Neural cell (in vitro differentiated cells): ENCODE measurements around the gene FTSJ3. TPM values are rescaled to one million over a fixed set of nuclear protein-coding genes. Genes with fewer than 3 reads are reported as not detected.

Experiments used
- H2AFZ ChIP-seq: fragments of 200-600, 300-800 bp; sonication (generic), shearing (Covaris generic); 2 replicates; pipeline ENCODE4 v1.6.0; 2014; ENCODE audit warnings: low read depth, mild to moderate bottlenecking, antibody characterized with exemption, low read length, moderate library complexity
- H3F3A ChIP-seq: fragments of 200-600 bp; shearing (Covaris generic); 2 replicates; pipeline ENCODE4 v1.6.1; 2016; ENCODE audit warnings: mild to moderate bottlenecking, moderate library complexity, mixed read lengths, antibody characterized with exemption, low read length; ENCODE audit not compliant: insufficient read depth, poor library complexity, severe bottlenecking
- H3K27ac ChIP-seq: fragments of 200-600, 300-800 bp; sonication (generic), shearing (Covaris generic); 2 replicates; pipeline ENCODE4 v1.5.1; 2014; ENCODE audit warnings: mild to moderate bottlenecking, low read length, moderate library complexity
- H3K27me3 ChIP-seq: fragments of 300-800, 200-600 bp; sonication (generic), shearing (Covaris generic); 2 replicates; pipeline ENCODE4 v1.6.0; 2014; ENCODE audit warnings: mild to moderate bottlenecking, low read depth, low read length, moderate library complexity; ENCODE audit not compliant: insufficient read depth
- H3K36me3 ChIP-seq: fragments of 300-800, 200-600 bp; sonication (generic), shearing (Covaris generic); 2 replicates; pipeline ENCODE4 v1.5.1; 2014; ENCODE audit warnings: mild to moderate bottlenecking, antibody characterized with exemption, low read length, moderate library complexity; ENCODE audit not compliant: insufficient read depth
- H3K4me2 ChIP-seq: fragments of 300-800, 200-600 bp; sonication (generic), shearing (Covaris generic); 2 replicates; pipeline ENCODE4 v1.6.0; 2014; ENCODE audit warnings: mild to moderate bottlenecking, low read length
- H3K4me3 ChIP-seq: fragments of 300-800, 200-600 bp; sonication (generic), shearing (Covaris generic); 2 replicates; pipeline ENCODE4 v1.5.1; 2014; ENCODE audit warnings: mild to moderate bottlenecking, low read length, moderate library complexity
- H3K79me2 ChIP-seq: fragments of 200-600 bp; shearing (Covaris generic); replicated peaks from 2 replicates; pipeline ENCODE4 v1.6.0; 2014; ENCODE audit warnings: mild to moderate bottlenecking, low read length, moderate library complexity; ENCODE audit not compliant: insufficient read depth
- H3K9ac ChIP-seq: fragments of 300-800, 200-600 bp; sonication (generic), shearing (Covaris generic); 2 replicates; pipeline ENCODE4 v1.6.1; 2016; ENCODE audit warnings: mild to moderate bottlenecking, low read length, mixed read lengths
- H3K9me2 ChIP-seq: fragments of 200-600 bp; shearing (Covaris generic); 2 replicates; pipeline ENCODE4 v1.6.1; 2016; ENCODE audit warnings: mild to moderate bottlenecking, low read length, mixed read lengths; ENCODE audit not compliant: insufficient read depth
- H3K9me3 ChIP-seq: fragments of 200-600, 300-800 bp; sonication (generic), shearing (Covaris generic); 2 replicates; pipeline ENCODE4 v1.6.1; 2016; ENCODE audit warnings: mild to moderate bottlenecking, mixed run types, low read length, moderate library complexity, mixed read lengths
- H4K20me1 ChIP-seq: fragments of 200-600 bp; shearing (Covaris generic); 2 replicates; pipeline ENCODE4 v1.6.1; 2016; ENCODE audit warnings: mild to moderate bottlenecking, mixed run types; ENCODE audit not compliant: insufficient read depth
- EP300 ChIP-seq: fragments of 450-650 bp; conservative IDR thresholded peaks from 2 replicates; pipeline ENCODE4 v1.6.1; 2014; ENCODE audit warnings: antibody characterized with exemption, mild to moderate bottlenecking, moderate library complexity; ENCODE audit not compliant: poor library complexity, severe bottlenecking
- EZH2 ChIP-seq: fragments of 200-600, 300-800 bp; shearing (Covaris generic), sonication (generic); IDR thresholded peaks from 2 replicates; pipeline ENCODE4 v1.6.1; 2014; ENCODE audit warnings: antibody characterized with exemption, low read length, borderline replicate concordance, mild to moderate bottlenecking; ENCODE audit not compliant: insufficient read depth, poor library complexity, severe bottlenecking
- MXI1 ChIP-seq: fragments of 450-650 bp; conservative IDR thresholded peaks from 2 replicates; pipeline ENCODE4 v1.6.1; 2014; ENCODE audit warnings: antibody characterized with exemption, mild to moderate bottlenecking; ENCODE audit not compliant: poor library complexity, severe bottlenecking
- POLR2AphosphoS5 ChIP-seq: IDR thresholded peaks from 2 replicates; pipeline ENCODE4 v1.6.1; 2012
- RAD21 ChIP-seq: fragments of 450-650 bp; conservative IDR thresholded peaks from 2 replicates; pipeline ENCODE4 v1.6.1; 2014; ENCODE audit warnings: antibody characterized with exemption, mild to moderate bottlenecking, moderate library complexity
- SMC3 ChIP-seq: fragments of 450-650 bp; conservative IDR thresholded peaks from 2 replicates; pipeline ENCODE4 v1.6.1; 2014; ENCODE audit warnings: antibody characterized with exemption, mild to moderate bottlenecking, moderate library complexity; ENCODE audit not compliant: poor library complexity
- TAF1 ChIP-seq: IDR thresholded peaks from 2 replicates; pipeline ENCODE4 v1.6.1; 2012; ENCODE audit warnings: low read depth
- polyA plus RNA-seq: library from polyadenylated mRNA; depleted of rRNA; stranded (reverse); fragments of >200 nt; gene quantifications from 2 replicates; pipeline ENCODE4 v1.2.3, GENCODE V29; 2014
- TF ChIP-seq, protein P1 (sequence below): fragments of 450-650 bp; IDR thresholded peaks from 2 replicates; pipeline ENCODE4 v1.5.1; 2014; ENCODE audit warnings: antibody characterized with exemption, mild to moderate bottlenecking, moderate library complexity; ENCODE audit not compliant: poor library complexity, severe bottlenecking
- TF ChIP-seq, protein P2 (sequence below): IDR thresholded peaks from 2 replicates; pipeline ENCODE4 v1.6.1; 2012; ENCODE audit warnings: borderline replicate concordance

FTSJ3 gene
- polyA plus RNA-seq, 1 donor from 2014 or later: 23.2 TPM

DNA sequence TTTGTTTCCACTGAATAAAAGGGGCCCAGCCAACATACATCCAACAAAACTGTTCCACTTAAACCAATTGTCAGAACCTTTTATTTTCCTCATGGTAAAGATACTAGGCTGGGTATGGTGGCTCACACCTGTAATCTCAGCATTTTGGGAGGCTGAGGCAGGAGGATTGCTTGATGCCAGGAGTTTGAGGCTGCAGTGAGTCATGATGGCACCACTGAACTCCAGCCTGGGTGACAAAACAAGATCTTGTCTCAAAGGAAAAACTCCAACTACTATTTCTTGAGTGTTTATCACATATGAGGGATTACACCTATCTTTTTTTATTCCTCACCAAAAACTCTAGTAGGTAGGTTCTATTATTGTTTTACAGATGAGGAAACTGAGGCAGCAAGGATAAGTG lies 4.9 kb downstream of the FTSJ3 start:
- Histone ChIP-seq H2AFZ (no peak overlapping the region), H3K4me3 (no peak overlapping the region), H3K9me3 (no peaks in the 10 kb centered on the region), H3K27ac (no peak overlapping the region), H3K36me3 (peaks cover 9% of the 10 kb centered on the region), H3K79me2 (peaks cover 5% of the 10 kb centered on the region), H3K4me2 (no peak overlapping the region), H3F3A (no peaks in the 10 kb centered on the region), H4K20me1 (no peaks in the 10 kb centered on the region), H3K27me3 (no peaks in the 10 kb centered on the region), H3K9me2 (no peaks in the 10 kb centered on the region), H3K9ac (no peak overlapping the region)
- TF ChIP-seq, protein P1, sequence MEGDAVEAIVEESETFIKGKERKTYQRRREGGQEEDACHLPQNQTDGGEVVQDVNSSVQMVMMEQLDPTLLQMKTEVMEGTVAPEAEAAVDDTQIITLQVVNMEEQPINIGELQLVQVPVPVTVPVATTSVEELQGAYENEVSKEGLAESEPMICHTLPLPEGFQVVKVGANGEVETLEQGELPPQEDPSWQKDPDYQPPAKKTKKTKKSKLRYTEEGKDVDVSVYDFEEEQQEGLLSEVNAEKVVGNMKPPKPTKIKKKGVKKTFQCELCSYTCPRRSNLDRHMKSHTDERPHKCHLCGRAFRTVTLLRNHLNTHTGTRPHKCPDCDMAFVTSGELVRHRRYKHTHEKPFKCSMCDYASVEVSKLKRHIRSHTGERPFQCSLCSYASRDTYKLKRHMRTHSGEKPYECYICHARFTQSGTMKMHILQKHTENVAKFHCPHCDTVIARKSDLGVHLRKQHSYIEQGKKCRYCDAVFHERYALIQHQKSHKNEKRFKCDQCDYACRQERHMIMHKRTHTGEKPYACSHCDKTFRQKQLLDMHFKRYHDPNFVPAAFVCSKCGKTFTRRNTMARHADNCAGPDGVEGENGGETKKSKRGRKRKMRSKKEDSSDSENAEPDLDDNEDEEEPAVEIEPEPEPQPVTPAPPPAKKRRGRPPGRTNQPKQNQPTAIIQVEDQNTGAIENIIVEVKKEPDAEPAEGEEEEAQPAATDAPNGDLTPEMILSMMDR: no peak
- TF ChIP-seq EP300: no peak
- no peak for TF ChIP-seq RAD21
- TF ChIP-seq SMC3: no peak
- TF ChIP-seq POLR2AphosphoS5: no peak

DNA sequence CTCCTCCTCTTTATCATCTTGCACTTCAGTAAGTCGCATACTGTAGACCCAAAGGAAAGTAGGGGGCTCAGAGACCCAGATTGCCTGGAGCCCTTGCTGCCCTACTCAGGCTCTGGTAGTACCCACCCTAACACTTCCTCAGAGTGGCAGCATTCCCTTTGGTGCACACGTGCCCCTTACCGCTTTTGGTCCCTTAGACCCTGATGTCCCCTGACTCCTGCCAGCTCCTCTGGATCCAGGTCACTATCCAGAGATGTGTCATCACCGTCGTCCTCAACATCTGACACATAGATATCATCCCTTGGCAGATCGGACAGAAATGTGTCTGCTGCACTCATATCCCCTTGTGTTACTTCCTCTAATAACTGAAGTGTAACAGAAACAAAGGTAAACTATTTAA lies 5.7 kb downstream of the FTSJ3 start:
- H3K9ac ChIP-seq: no peak overlapping the region
- no peak for TF ChIP-seq EP300
- no peak overlapping the region for H3K4me2 ChIP-seq
- H3K79me2 ChIP-seq: peaks cover 5% of the 10 kb centered on the region
- peaks cover 13% of the 10 kb centered on the region for H3K36me3 ChIP-seq
- H3K9me3 ChIP-seq: no peaks in the 10 kb centered on the region
- H4K20me1 ChIP-seq: no peaks in the 10 kb centered on the region
- no peaks in the 10 kb centered on the region for H3K9me2 ChIP-seq
- H3K4me3 ChIP-seq: no peak overlapping the region
- H3K27me3 ChIP-seq: no peaks in the 10 kb centered on the region
- no peak overlapping the region for H2AFZ ChIP-seq
- no peak overlapping the region for H3K27ac ChIP-seq
- H3F3A ChIP-seq: no peaks in the 10 kb centered on the region

DNA sequence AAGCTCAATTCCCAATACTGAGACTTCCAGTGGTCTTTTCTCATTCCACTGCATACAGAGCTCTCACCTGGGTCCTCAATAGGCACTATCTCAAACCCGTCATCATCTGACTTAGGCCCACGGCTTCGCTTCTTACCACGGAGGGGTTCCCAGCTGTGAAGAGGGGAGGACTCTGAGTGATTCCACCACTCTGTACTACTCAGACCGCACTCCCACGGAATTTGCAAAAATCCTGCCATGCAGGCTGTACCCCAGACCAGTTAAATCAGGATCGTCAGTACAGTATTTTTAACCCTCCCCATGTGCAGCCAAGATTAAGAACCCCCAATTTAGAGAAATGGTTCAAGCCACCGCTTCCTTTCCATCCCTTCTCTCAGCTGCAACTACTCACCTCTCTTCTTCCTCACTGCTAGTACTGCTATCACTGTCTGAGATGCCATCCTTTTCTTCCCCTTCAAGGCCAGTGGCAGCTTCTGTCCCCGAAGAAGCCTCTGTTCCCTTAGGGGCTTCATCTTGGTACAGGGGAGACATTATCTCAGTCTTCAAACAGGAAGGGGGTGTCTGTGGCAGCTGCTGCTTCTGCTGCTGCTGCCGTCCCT lies 6.4 kb downstream of the FTSJ3 start:
- Histone ChIP-seq H3K4me2 (no peak overlapping the region), H3F3A (no peaks in the 10 kb centered on the region), H3K9me2 (no peaks in the 10 kb centered on the region), H3K9ac (no peak overlapping the region), H3K27me3 (no peaks in the 10 kb centered on the region), H3K9me3 (no peaks in the 10 kb centered on the region), H4K20me1 (no peaks in the 10 kb centered on the region), H3K27ac (no peak overlapping the region), H3K36me3 (peaks cover 20% of the 10 kb centered on the region), H2AFZ (no peak overlapping the region), H3K4me3 (no peak overlapping the region), H3K79me2 (peaks cover 5% of the 10 kb centered on the region)
- no peak for TF ChIP-seq EP300
- no peak for TF ChIP-seq SMC3

DNA sequence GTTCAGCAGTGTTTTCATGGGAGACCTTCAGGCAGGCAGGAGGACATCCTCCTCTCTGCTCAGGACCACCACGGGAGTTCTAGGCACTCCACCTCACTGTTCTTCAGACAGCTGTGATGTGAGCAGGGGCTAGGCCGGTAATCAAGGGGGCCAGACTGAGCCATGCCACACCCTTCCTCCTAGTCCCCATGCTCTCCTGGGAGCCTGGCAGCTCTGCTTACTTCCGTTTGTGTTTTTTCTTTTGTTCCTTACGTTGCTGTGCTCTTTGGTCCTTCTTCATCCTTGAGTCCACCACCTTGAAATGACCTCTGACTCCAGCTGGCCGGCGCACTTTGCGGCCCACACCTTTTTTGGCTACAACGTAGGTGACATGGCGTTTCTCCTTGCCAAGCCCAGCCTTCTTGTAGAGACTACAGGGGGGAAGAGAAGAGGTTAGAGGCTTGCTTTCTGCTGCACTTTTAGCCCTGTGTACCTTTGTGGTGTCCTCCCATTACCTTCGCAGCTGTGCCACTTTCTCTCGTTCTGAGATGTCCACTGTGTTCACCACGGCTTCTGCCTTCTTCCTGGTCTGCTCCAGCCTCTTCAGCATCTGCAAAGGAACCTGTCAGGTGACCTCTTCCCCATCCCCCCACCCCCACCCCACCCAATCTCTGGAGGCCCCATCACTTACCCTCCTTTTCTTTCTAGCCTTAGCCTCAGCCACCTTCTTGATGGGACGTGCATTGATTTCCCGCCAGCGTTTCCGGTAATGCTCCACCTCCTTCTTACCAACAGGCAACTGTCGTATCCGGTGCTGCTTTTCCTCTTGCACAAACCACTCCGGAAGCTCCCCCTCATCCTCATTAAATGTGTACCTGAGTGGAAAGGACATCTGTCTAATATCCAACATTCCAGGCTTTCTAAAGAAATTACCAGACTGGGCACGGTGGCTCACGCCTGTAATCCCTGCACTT lies 7.6 kb downstream of the FTSJ3 start:
- H3K9me3 ChIP-seq: no peaks in the 10 kb centered on the region
- H3K79me2 ChIP-seq: no peaks in the 10 kb centered on the region
- no peaks in the 10 kb centered on the region for H3K9me2 ChIP-seq
- no peak overlapping the region for H3K27ac ChIP-seq
- peaks cover 31% of the 10 kb centered on the region for H3K36me3 ChIP-seq
- H3K4me2 ChIP-seq: no peak overlapping the region
- no peak overlapping the region for H3K4me3 ChIP-seq
- no peak overlapping the region for H3K9ac ChIP-seq
- H3F3A ChIP-seq: no peaks in the 10 kb centered on the region
- no peaks in the 10 kb centered on the region for H3K27me3 ChIP-seq
- no peak overlapping the region for H2AFZ ChIP-seq
- H4K20me1 ChIP-seq: no peaks in the 10 kb centered on the region
- TF ChIP-seq, protein P2, sequence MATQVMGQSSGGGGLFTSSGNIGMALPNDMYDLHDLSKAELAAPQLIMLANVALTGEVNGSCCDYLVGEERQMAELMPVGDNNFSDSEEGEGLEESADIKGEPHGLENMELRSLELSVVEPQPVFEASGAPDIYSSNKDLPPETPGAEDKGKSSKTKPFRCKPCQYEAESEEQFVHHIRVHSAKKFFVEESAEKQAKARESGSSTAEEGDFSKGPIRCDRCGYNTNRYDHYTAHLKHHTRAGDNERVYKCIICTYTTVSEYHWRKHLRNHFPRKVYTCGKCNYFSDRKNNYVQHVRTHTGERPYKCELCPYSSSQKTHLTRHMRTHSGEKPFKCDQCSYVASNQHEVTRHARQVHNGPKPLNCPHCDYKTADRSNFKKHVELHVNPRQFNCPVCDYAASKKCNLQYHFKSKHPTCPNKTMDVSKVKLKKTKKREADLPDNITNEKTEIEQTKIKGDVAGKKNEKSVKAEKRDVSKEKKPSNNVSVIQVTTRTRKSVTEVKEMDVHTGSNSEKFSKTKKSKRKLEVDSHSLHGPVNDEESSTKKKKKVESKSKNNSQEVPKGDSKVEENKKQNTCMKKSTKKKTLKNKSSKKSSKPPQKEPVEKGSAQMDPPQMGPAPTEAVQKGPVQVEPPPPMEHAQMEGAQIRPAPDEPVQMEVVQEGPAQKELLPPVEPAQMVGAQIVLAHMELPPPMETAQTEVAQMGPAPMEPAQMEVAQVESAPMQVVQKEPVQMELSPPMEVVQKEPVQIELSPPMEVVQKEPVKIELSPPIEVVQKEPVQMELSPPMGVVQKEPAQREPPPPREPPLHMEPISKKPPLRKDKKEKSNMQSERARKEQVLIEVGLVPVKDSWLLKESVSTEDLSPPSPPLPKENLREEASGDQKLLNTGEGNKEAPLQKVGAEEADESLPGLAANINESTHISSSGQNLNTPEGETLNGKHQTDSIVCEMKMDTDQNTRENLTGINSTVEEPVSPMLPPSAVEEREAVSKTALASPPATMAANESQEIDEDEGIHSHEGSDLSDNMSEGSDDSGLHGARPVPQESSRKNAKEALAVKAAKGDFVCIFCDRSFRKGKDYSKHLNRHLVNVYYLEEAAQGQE: no peak
- TF ChIP-seq TAF1: no peak
- TF ChIP-seq, protein P1: no peak
- TF ChIP-seq EP300: no peak
- no peak for TF ChIP-seq MXI1
- no peak for TF ChIP-seq EZH2
- TF ChIP-seq RAD21: no peak
- no peak for TF ChIP-seq POLR2AphosphoS5
